Astrocyte (in vitro differentiated cells and primary cell): ENCODE results near the gene PRH2. TPM values are rescaled to one million over a fixed set of nuclear protein-coding genes. Genes with fewer than 3 reads are reported as not detected.

Experiments used
- DNase-seq: peaks from one replicate; pipeline ENCODE4 v3.0.0-alpha.2; 2010; ENCODE audit warnings: low read depth
- FAIRE-seq: peaks from 2 replicates; lab custom pipeline; 2011; peaks lifted over from hg19 to GRCh38; lab: Jason Lieb, UNC
- H2AFZ ChIP-seq: 2 replicates; pipeline ENCODE4 v1.6.0; 2012; ENCODE audit warnings: low read depth, low read length, inconsistent platforms
- H3K27ac ChIP-seq: 2 replicates; pipeline ENCODE4 v1.5.1; 2011; ENCODE audit warnings: low read depth, low read length, inconsistent platforms
- H3K27me3 ChIP-seq: 2 replicates; pipeline ENCODE4 v1.6.0; 2011; ENCODE audit warnings: low read length, inconsistent platforms; ENCODE audit not compliant: insufficient read depth
- H3K36me3 ChIP-seq: 2 replicates; pipeline ENCODE4 v1.5.1; 2011; ENCODE audit warnings: low read length, inconsistent platforms; ENCODE audit not compliant: insufficient read depth
- H3K4me1 ChIP-seq: 2 replicates; pipeline ENCODE4 v1.5.1; 2011; ENCODE audit warnings: low read length, inconsistent platforms; ENCODE audit not compliant: insufficient read depth
- H3K4me2 ChIP-seq: 2 replicates; pipeline ENCODE4 v1.6.0; 2012; ENCODE audit warnings: low read length, inconsistent platforms
- H3K4me3 ChIP-seq: 2 replicates; pipeline ENCODE4 v1.5.1; 2011; ENCODE audit warnings: low read depth, mild to moderate bottlenecking, low read length, inconsistent platforms; ENCODE audit not compliant: insufficient read depth
- H3K79me2 ChIP-seq: 2 replicates; pipeline ENCODE4 v1.6.0; 2012; ENCODE audit warnings: mild to moderate bottlenecking, low read length, inconsistent platforms; ENCODE audit not compliant: insufficient read depth
- H3K9ac ChIP-seq: 2 replicates; pipeline ENCODE4 v1.6.0; 2012; ENCODE audit warnings: mild to moderate bottlenecking, low read length, inconsistent platforms
- H3K9me3 ChIP-seq: 2 replicates; pipeline ENCODE4 v1.5.1; 2012; ENCODE audit warnings: low read depth, mild to moderate bottlenecking, low read length, inconsistent platforms; ENCODE audit not compliant: insufficient read depth
- H4K20me1 ChIP-seq: 2 replicates; pipeline ENCODE4 v1.6.0; 2012; ENCODE audit warnings: low read length, inconsistent platforms; ENCODE audit not compliant: insufficient read depth
- H3K27ac Mint-ChIP-seq: one replicate; pipeline ENCODE4 v1.8.0; 2021; ENCODE audit warnings: mild to moderate bottlenecking, mixed read lengths; ENCODE audit not compliant: unreplicated experiment
- H3K27me3 Mint-ChIP-seq: one replicate; pipeline ENCODE4 v1.8.0; 2021; ENCODE audit warnings: low read depth, mixed read lengths; ENCODE audit not compliant: unreplicated experiment
- H3K36me3 Mint-ChIP-seq: one replicate; pipeline ENCODE4 v1.8.0; 2021; ENCODE audit warnings: low read depth, mixed read lengths; ENCODE audit not compliant: unreplicated experiment
- H3K4me1 Mint-ChIP-seq: one replicate; pipeline ENCODE4 v1.8.0; 2021; ENCODE audit warnings: low read depth, mixed read lengths; ENCODE audit not compliant: unreplicated experiment
- H3K4me3 Mint-ChIP-seq: one replicate; pipeline ENCODE4 v1.8.0; 2021; ENCODE audit warnings: mild to moderate bottlenecking, moderate library complexity, mixed read lengths; ENCODE audit not compliant: unreplicated experiment
- H3K9me3 Mint-ChIP-seq: one replicate; pipeline ENCODE4 v1.8.0; 2021; ENCODE audit warnings: mild to moderate bottlenecking, mixed read lengths; ENCODE audit not compliant: unreplicated experiment
- EZH2 ChIP-seq: IDR thresholded peaks from 2 replicates; pipeline ENCODE4 v1.6.1; 2012; ENCODE audit warnings: mild to moderate bottlenecking, low read length, inconsistent platforms; ENCODE audit not compliant: insufficient read depth
- total RNA-seq: library from RNA; stranded (reverse); gene quantifications from 2 replicates; pipeline ENCODE4 v1.2.1, GENCODE V29; 2021
- TF ChIP-seq, protein P1 (sequence below): IDR thresholded peaks from 2 replicates; pipeline ENCODE4 v1.5.1; 2011; ENCODE audit warnings: low read depth, mild to moderate bottlenecking, inconsistent platforms, low read length, moderate library complexity; ENCODE audit not compliant: insufficient read depth

Gene PRH2
- total RNA-seq, 1 donor from 2014 or later, result not detected

- TF ChIP-seq, protein P1, sequence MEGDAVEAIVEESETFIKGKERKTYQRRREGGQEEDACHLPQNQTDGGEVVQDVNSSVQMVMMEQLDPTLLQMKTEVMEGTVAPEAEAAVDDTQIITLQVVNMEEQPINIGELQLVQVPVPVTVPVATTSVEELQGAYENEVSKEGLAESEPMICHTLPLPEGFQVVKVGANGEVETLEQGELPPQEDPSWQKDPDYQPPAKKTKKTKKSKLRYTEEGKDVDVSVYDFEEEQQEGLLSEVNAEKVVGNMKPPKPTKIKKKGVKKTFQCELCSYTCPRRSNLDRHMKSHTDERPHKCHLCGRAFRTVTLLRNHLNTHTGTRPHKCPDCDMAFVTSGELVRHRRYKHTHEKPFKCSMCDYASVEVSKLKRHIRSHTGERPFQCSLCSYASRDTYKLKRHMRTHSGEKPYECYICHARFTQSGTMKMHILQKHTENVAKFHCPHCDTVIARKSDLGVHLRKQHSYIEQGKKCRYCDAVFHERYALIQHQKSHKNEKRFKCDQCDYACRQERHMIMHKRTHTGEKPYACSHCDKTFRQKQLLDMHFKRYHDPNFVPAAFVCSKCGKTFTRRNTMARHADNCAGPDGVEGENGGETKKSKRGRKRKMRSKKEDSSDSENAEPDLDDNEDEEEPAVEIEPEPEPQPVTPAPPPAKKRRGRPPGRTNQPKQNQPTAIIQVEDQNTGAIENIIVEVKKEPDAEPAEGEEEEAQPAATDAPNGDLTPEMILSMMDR, result no peak
- TF ChIP-seq EZH2, result no peak
- no peaks in the 10 kb centered on the region for H3K4me1 Mint-ChIP-seq
- Histone ChIP-seq H3K9me3 (no peaks in the 10 kb centered on the region), H3K9ac (no peak overlapping the region), H3K4me3 (no peak overlapping the region), H3K36me3 (no peaks in the 10 kb centered on the region), H3K4me2 (no peak overlapping the region), H3K4me1 (no peaks in the 10 kb centered on the region), H4K20me1 (no peaks in the 10 kb centered on the region), H2AFZ (no peak overlapping the region), H3K79me2 (no peaks in the 10 kb centered on the region), H3K27ac (no peak overlapping the region), H3K27me3 (no peaks in the 10 kb centered on the region)
- no peaks in the 10 kb centered on the region for H3K27me3 Mint-ChIP-seq
- no peak overlapping the region for H3K4me3 Mint-ChIP-seq
- H3K27ac Mint-ChIP-seq, result peak overlapping the region; percentile 22
- H3K36me3 Mint-ChIP-seq, result peaks cover 7% of the 10 kb centered on the region
- no peak for FAIRE-seq
- no peak for DNase-seq
- H3K9me3 Mint-ChIP-seq, result no peaks in the 10 kb centered on the region
Observed at GRCh38 chr12:10926269-10926668, 2.8 kb upstream of the PRH2 start.

GRCh38 chr12:10936506-10936905 lies 7.5 kb downstream of the PRH2 start:
- Mint-ChIP-seq H3K4me3 (no peak overlapping the region), H3K27ac (no peak overlapping the region), H3K36me3 (no peaks in the 10 kb centered on the region), H3K9me3 (no peaks in the 10 kb centered on the region), H3K27me3 (no peaks in the 10 kb centered on the region), H3K4me1 (peaks cover 16% of the 10 kb centered on the region)
- Histone ChIP-seq H3K27ac (no peak overlapping the region), H3K9me3 (no peaks in the 10 kb centered on the region), H2AFZ (no peak overlapping the region), H3K9ac (no peak overlapping the region), H4K20me1 (no peaks in the 10 kb centered on the region), H3K4me3 (no peak overlapping the region), H3K27me3 (no peaks in the 10 kb centered on the region), H3K4me1 (peaks cover 6% of the 10 kb centered on the region), H3K79me2 (no peaks in the 10 kb centered on the region), H3K4me2 (no peak overlapping the region), H3K36me3 (no peaks in the 10 kb centered on the region)
- DNase-seq, result no peak
- no peak for FAIRE-seq
- no peak for TF ChIP-seq EZH2
- TF ChIP-seq, protein P1, result no peak

DNA sequence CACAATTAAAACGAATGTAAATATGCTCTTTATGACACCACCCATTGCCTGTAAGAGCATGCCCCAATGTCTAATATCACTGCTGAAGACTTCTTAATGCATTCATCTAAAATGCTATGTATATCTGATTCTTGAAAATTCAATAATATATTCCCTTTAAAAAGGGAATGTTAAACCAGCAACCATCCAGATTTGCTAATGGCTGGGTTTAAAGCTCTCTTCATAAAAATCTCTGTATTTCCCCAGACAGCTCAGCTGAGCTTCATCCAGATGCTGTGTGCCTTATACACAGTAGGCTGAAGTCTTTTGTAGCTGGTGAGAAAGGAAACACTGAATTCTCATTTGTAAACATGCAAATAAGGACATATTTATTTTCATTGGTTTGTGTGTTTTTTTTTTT lies 10.1 kb downstream of the PRH2 start, which contains the start of gene TAS2R14:
TAS2R14 (minus strand) TSS at position 101 of the 400 bp plus-strand sequence; CDS start at position 45, 56 bp downstream.
- Histone ChIP-seq H4K20me1 (no peaks in the 10 kb centered on the region), H3K4me3 (no peak within 1 kb of the TSS), H3K27me3 (no peaks in the 10 kb centered on the region), H3K4me2 (no peak within 1 kb of the TSS), H3K9me3 (no peaks in the 10 kb centered on the region), H2AFZ (no peak within 1 kb of the TSS), H3K27ac (peak within 1 kb of the TSS; percentile 67), H3K79me2 (no peaks in the 10 kb centered on the region), H3K9ac (no peak within 1 kb of the TSS), H3K4me1 (peaks cover 15% of the 10 kb centered on the region), H3K36me3 (no peaks in the 10 kb centered on the region)
- DNase-seq (no peak), FAIRE-seq (no peak)
- H3K4me3 Mint-ChIP-seq, result no peak within 1 kb of the TSS
- H3K4me1 Mint-ChIP-seq, result peaks cover 31% of the 10 kb centered on the region
- H3K9me3 Mint-ChIP-seq, result peaks cover 2% of the 10 kb centered on the region
- peak within 1 kb of the TSS; percentile 97 for H3K27ac Mint-ChIP-seq
- TF ChIP-seq, protein P1, result no peak
- TF ChIP-seq EZH2, result no peak
- H3K27me3 Mint-ChIP-seq, result no peaks in the 10 kb centered on the region
- H3K36me3 Mint-ChIP-seq, result no peaks in the 10 kb centered on the region
